ENCODE data around the gene PIP5K1A.

- TF ChIP-seq POLR2AphosphoS5 (IDR thresholded peaks at IDR 0.05; ENCODE audit: low read depth, low read length) (no peak), CTCF (IDR thresholded peaks at IDR 0.05; ENCODE audit: control extremely low read depth in 1 of 3, insufficient read depth in 1 of 3, low read depth in 1 of 3, low read length in 3 of 3) (no peak), SIN3A (conservative IDR thresholded peaks at IDR 0.05 in 1 of 2, IDR thresholded peaks at IDR 0.05 in 1 of 2; ENCODE audit: low read depth in 1 of 2, low read length in 2 of 2) (no peak), KDM1A (IDR thresholded peaks at IDR 0.05; ENCODE audit: borderline replicate concordance, low read length) (no peak), SP1 (IDR thresholded peaks at IDR 0.05; ENCODE audit: low read depth, low read length) (no peak), MAFK (IDR thresholded peaks at IDR 0.05; ENCODE audit: low read depth, low read length) (no peak), PHF8 (conservative IDR thresholded peaks at IDR 0.05; ENCODE audit: low read depth, low read length) (no peak), EZH2 (IDR thresholded peaks at IDR 0.05; ENCODE audit: low read depth, low read length, severe bottlenecking) (no peak), CHD7 (IDR thresholded peaks at IDR 0.05; ENCODE audit: insufficient replicate concordance, low read length) (no peak), FOSL1 (IDR thresholded peaks at IDR 0.05; ENCODE audit: insufficient read depth, low read depth, low read length) (no peak), MAX (IDR thresholded peaks at IDR 0.05) (no peak), TCF12 (IDR thresholded peaks at IDR 0.05; ENCODE audit: low read depth, low read length) (no peak), CBX8 (IDR thresholded peaks at IDR 0.05; ENCODE audit: borderline replicate concordance, low read depth, low read length) (no peak)
These were observed 41.3 kb upstream of the PIP5K1A start for GRCh38 chr1:151157067-151157531.

Measured in H1 (cell line).